Measurements from ENCODE around the gene NUP98. TPM values are rescaled to one million over a fixed set of nuclear protein-coding genes. Genes with fewer than 3 reads are reported as not detected.

NUP98 gene
- total RNA-seq, 2 donors from 2014 or later: 127 to 136 TPM

GRCh38 chr11:3799873-3800272 lies 2.5 kb upstream of the NUP98 start:
- Histone ChIP-seq H3K4me1 (replicated peaks) (no peaks in the 10 kb centered on the region), H3K9me3 (no peaks in the 10 kb centered on the region), H3K27me3 (replicated peaks; ENCODE audit: insufficient read depth) (no peaks in the 10 kb centered on the region), H3K36me3 (no peaks in the 10 kb centered on the region), H3K4me3 (no peak overlapping the region), H3K27ac (no peak overlapping the region)
- DNase-seq (ENCODE audit: low spot score): no peak
- intact Hi-C loops (cut with DNase I): loop anchor here (5.0 kb wide), 1 partner anchor 42 kb away; the partner anchor contains the start of gene RHOG
- WGBS: 66% methylated on average over 5 of the region's 5 CpGs
- no peak for TF ChIP-seq CTCF (IDR thresholded peaks at IDR 0.05)
- TF ChIP-seq POLR2AphosphoS5 (IDR thresholded peaks at IDR 0.05): no peak
- TF ChIP-seq POLR2A (IDR thresholded peaks at IDR 0.05): no peak

- Histone ChIP-seq H3K27ac (no peak overlapping the region), H3K4me1 (replicated peaks) (no peaks in the 10 kb centered on the region), H3K36me3 (no peaks in the 10 kb centered on the region), H3K4me3 (no peak overlapping the region), H3K9me3 (no peaks in the 10 kb centered on the region), H3K27me3 (replicated peaks; ENCODE audit: insufficient read depth) (no peaks in the 10 kb centered on the region)
- WGBS: 96% methylated on average over 9 of the region's 9 CpGs
- no peak for DNase-seq (ENCODE audit: low spot score)
- no peak for TF ChIP-seq POLR2AphosphoS5 (IDR thresholded peaks at IDR 0.05)
- TF ChIP-seq CTCF (IDR thresholded peaks at IDR 0.05): no peak
- no peak for TF ChIP-seq POLR2A (IDR thresholded peaks at IDR 0.05)
- intact Hi-C loops (cut with DNase I): loop anchor here (5.0 kb wide), 1 partner anchor 43 kb away; the partner anchor contains the start of gene RHOG
Observed at GRCh38 chr11:3799143-3799542, 1.8 kb upstream of the NUP98 start.

- peak overlapping the region; percentile 85 to 98 for H3K27ac ChIP-seq
- H3K9me3 ChIP-seq: no peaks in the 10 kb centered on the region
- TF ChIP-seq POLR2A (IDR thresholded peaks at IDR 0.05) (no peak), POLR2AphosphoS5 (IDR thresholded peaks at IDR 0.05) (no peak), CTCF (IDR thresholded peaks at IDR 0.05) (no peak)
- no peaks in the 10 kb centered on the region for H3K4me1 ChIP-seq (replicated peaks)
- H3K4me3 ChIP-seq: peak overlapping the region; percentile 63 to 100
- peaks cover 0 to 5% of the 10 kb centered on the region in 2 donors for H3K36me3 ChIP-seq
- H3K27me3 ChIP-seq (replicated peaks; ENCODE audit: insufficient read depth): no peaks in the 10 kb centered on the region
- WGBS: under 1% methylated on average over 26 of the region's 26 CpGs
- no peak for DNase-seq (ENCODE audit: low spot score)
- intact Hi-C loops (cut with DNase I): loop anchor here (5.0 kb wide), 1 partner anchor 45 kb away; the partner anchor contains the start of gene RHOG
Observed at GRCh38 chr11:3796801-3797328, 489 bp downstream of the NUP98 start.

- H3K27ac ChIP-seq: peak overlapping the region; percentile 85 to 98
- H3K27me3 ChIP-seq (replicated peaks; ENCODE audit: insufficient read depth): no peaks in the 10 kb centered on the region
- peaks cover 0 to 5% of the 10 kb centered on the region in 2 donors for H3K36me3 ChIP-seq
- H3K4me1 ChIP-seq (replicated peaks): no peaks in the 10 kb centered on the region
- no peaks in the 10 kb centered on the region for H3K9me3 ChIP-seq
- peak overlapping the region; percentile 63 to 100 for H3K4me3 ChIP-seq
- no peak for DNase-seq (ENCODE audit: low spot score)
- TF ChIP-seq CTCF (IDR thresholded peaks at IDR 0.05): no peak
- no peak for TF ChIP-seq POLR2A (IDR thresholded peaks at IDR 0.05)
- TF ChIP-seq POLR2AphosphoS5 (IDR thresholded peaks at IDR 0.05): no peak
- 9% methylated on average over 14 of the region's 14 CpGs for WGBS
- intact Hi-C loops (cut with DNase I): loop anchor here (5.0 kb wide), 1 partner anchor 46 kb away; the partner anchor contains the start of gene RHOG
Observed at GRCh38 chr11:3796346-3796745, 1.0 kb downstream of the NUP98 start.

- Histone ChIP-seq H3K27ac (peak overlapping the region; percentile 85 to 98), H3K4me3 (peak overlapping the region; percentile 63 to 100), H3K27me3 (replicated peaks; ENCODE audit: insufficient read depth) (no peaks in the 10 kb centered on the region), H3K9me3 (no peaks in the 10 kb centered on the region), H3K4me1 (replicated peaks) (no peaks in the 10 kb centered on the region), H3K36me3 (peaks cover 0 to 5% of the 10 kb centered on the region in 2 donors)
- no peak for DNase-seq (ENCODE audit: low spot score)
- intact Hi-C loops (cut with DNase I): loop anchor here (5.0 kb wide), 1 partner anchor 46 kb away; the partner anchor contains the start of gene RHOG
- TF ChIP-seq POLR2A (IDR thresholded peaks at IDR 0.05) (no peak), POLR2AphosphoS5 (IDR thresholded peaks at IDR 0.05) (no peak), CTCF (IDR thresholded peaks at IDR 0.05) (no peak)
- WGBS: 30% methylated on average over 6 of the region's 6 CpGs
Observed at GRCh38 chr11:3796002-3796311, 1.4 kb downstream of the NUP98 start.
